B cell (primary cell): Measurements from ENCODE around the gene PIP4K2A.

Experiments used
- CTCF ChIP-seq: fragments of 200-600 bp; IDR thresholded peaks from one replicate; pipeline ENCODE4 v1.8.0; 2022; ENCODE audit warnings: antibody characterized with exemption, mild to moderate bottlenecking
- EZH2 ChIP-seq: IDR thresholded peaks from 2 replicates; pipeline ENCODE4 v1.6.1; 2012; ENCODE audit warnings: borderline replicate concordance, low read depth, mild to moderate bottlenecking, moderate library complexity, low read length; ENCODE audit not compliant: insufficient read depth, poor library complexity, severe bottlenecking

GRCh38 chr10:22714479-22715289 is at the start of gene PIP4K2A:
- no peak for TF ChIP-seq CTCF
- no peak for TF ChIP-seq EZH2
